ENCODE results near the gene MYLIP. TPM values are rescaled to one million over a fixed set of nuclear protein-coding genes. Genes with fewer than 3 reads are reported as not detected.

The MYLIP gene
- 5.1 TPM for polyA plus RNA-seq (2012; ENCODE audit: insufficient read depth, insufficient read length)

DNA sequence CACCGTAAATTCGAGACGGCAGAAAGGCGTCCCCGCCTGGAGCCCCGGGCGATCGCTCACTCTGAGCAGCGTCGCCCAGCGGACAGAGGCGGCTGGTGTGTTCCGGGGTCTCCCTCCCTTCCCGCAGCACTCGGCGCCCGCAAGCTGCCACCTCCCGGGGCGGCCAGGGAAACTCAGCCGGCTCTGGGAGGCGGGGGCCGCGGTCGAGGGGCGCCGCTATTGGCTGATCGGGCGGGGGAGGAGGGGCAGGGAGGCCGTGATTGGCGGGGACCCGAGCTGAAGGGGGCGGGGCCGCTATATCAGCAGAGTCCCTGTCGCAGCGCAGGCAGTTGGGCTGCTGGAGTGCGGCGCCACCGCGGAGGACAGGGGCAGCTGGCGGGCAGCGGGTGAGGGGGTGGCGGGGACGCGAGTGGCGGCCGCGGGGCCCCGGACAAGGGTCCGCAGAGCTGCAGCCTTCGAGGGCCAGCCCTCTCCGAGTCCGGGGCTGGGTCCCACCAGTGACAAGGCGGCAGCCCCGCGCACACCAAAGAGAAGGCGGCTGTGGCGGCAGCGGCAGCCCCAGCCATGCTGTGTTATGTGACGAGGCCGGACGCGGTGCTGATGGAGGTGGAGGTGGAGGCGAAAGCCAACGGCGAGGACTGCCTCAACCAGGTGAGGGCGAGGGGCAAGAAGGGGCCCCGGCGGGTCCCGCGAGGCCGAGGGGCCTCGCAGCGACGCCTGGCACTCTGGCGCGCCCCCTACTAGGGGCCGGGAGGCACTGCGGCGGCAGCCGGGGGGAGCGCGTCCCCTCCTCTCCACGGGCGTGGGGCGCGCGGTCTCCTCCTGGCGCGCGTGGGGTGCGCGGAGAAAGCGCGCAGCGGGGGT, at the start of gene MYLIP:
Gene MYLIP, plus strand, starts transcription at position 328 of the 864 bp plus-strand sequence. Its CDS starts 237 bp downstream, at position 565.
- peak; percentile 80 for DNase-seq (ENCODE audit: low read depth, low spot score)
- H3K4me3 ChIP-seq (ENCODE audit: low read length): peak within 1 kb of the TSS; percentile 58

DNA sequence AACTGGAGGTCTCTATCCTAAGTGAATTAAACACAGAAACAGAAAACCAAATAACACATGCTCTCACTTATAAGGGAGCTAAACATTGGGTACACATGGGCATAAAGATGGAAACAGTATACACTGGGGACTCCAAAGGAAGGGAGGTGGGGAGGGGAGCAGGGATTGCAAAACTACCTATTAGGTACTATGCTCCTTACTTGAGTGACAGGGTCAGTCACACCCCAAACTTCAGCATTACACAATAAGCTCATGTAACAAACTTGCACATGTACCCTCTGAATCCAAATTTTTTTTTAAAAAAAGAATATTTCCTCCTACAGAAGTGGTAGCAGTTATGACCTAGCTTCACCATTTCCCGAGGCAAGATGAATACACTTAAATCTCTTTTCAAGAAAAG, 49.5 kb upstream of the MYLIP start:
- DNase-seq (ENCODE audit: low read depth, low spot score): no peak
- no peak overlapping the region for H3K4me3 ChIP-seq (ENCODE audit: low read length)

GRCh38 chr6:16080204-16080603, 48.7 kb upstream of the MYLIP start:
- no peak for DNase-seq (ENCODE audit: low read depth, low spot score)
- no peak overlapping the region for H3K4me3 ChIP-seq (ENCODE audit: low read length)

DNA sequence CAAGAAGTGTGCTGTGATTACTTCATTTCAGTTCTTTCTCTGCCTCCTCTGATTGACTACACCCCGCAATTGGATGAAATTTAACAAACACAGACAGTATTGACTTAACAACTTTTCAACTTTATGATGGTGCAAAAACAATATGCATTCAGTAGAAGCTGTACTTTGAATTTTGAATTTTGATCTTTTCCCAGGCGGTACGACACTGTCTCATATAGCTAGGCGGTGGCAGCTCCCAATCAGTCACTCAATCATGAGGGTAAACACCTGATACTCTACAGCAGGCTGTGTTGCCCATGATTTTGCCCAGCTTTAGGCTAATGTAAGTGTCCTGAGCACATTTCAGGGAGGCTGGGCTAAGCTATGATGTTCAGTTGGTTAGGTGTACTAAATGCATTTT, 47.6 kb upstream of the MYLIP start:
- DNase-seq (ENCODE audit: low read depth, low spot score): no peak
- no peak overlapping the region for H3K4me3 ChIP-seq (ENCODE audit: low read length)

- no peak for DNase-seq (ENCODE audit: low read depth, low spot score)
- no peak overlapping the region for H3K4me3 ChIP-seq (ENCODE audit: low read length)
Measured at GRCh38 chr6:16082361-16082760, 46.5 kb upstream of the MYLIP start.

GRCh38 chr6:16086965-16087364, 41.9 kb upstream of the MYLIP start:
- H3K4me3 ChIP-seq (ENCODE audit: low read length): no peak overlapping the region
- no peak for DNase-seq (ENCODE audit: low read depth, low spot score)

DNA sequence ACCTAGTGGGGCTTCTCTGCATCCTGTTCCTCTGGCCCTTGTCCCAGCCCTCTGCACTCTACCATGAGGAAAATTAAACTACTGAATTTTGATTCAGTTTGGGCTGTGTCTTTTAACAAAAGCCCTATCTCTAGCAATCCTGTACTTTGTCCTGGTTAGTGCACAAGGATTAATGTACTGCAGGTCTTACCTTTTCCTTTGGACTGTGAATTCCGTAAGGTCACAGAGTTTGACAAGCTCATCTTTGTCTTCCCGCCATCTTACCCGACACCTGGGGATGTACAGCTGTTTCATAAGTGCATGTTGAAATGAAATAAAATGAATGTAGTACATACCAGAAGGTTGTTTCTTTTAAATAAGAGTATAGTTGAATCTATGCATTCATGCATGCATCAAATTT, 41.5 kb upstream of the MYLIP start:
- DNase-seq (ENCODE audit: low read depth, low spot score): no peak
- H3K4me3 ChIP-seq (ENCODE audit: low read length): no peak overlapping the region

DNA sequence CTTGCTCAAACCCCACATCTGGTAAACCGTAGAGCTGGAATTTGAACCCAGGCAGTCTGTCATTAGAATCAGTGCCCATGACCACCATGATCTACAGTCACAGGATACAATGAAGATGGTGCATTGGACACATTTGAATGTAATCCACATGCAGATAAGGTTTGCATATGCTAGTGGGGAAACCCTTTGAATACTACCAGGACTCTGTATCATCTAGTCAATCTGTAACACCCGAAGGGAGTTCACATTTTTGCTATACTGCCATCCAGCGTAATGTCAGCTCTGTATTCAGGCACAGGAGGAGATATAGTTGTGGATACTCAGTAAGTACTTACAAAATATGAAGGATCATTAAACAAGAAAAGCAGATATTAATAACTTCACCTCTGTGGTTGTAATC, 40.5 kb upstream of the MYLIP start:
- no peak for DNase-seq (ENCODE audit: low read depth, low spot score)
- H3K4me3 ChIP-seq (ENCODE audit: low read length): no peak overlapping the region

GRCh38 chr6:16089232-16090062, 39.4 kb upstream of the MYLIP start:
- no peak overlapping the region for H3K4me3 ChIP-seq (ENCODE audit: low read length)
- DNase-seq (ENCODE audit: low read depth, low spot score): no peak

- DNase-seq (ENCODE audit: low read depth, low spot score): no peak
Measured at GRCh38 chr6:16090452-16090851, 38.4 kb upstream of the MYLIP start.

DNA sequence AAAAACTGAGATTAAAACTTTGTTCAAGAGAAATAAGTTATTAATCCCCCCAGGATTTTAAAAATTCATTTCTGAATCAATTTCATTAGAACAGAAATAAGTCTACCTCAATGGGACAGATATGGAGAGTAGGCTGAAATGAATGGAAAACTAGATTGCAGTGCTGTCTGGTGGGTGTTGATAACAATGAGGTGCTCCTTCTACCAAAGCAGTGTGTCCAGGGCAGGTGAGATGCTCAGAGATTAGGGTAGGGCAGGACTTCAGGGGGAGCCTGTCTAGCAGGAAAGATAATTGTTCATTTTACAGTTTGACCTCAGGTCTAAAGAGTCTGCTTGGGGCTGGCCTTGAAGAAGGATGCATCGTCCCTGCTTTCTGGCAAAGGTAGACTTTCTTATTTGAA, 38.0 kb upstream of the MYLIP start:
- no peak overlapping the region for H3K4me3 ChIP-seq (ENCODE audit: low read length)
- DNase-seq (ENCODE audit: low read depth, low spot score): no peak

More at GRCh38 chr6:16090452-16090851, 38.4 kb upstream of the MYLIP start:
- no peak overlapping the region for H3K4me3 ChIP-seq (ENCODE audit: low read length)

DNA sequence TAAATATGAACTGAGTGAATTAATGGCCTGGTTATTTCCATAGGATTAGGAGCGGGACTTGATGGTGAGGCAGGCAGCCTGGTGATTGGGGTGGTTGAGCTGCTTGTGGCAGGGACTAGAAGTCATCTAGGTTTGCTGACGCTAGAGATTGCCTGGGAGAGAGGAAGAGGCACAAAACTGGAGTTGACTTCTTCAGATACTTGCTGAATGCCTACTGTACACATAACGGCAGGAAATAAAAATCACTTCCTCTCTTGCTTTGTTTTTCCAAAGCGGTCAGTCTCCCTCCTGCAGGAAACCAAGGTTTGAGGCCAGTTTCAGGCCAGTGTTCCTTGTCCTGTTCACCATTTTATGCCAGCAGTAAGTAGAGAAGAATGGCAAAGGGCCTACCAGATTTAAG, 36.7 kb upstream of the MYLIP start:
- DNase-seq (ENCODE audit: low read depth, low spot score): no peak
- H3K4me3 ChIP-seq (ENCODE audit: low read length): no peak overlapping the region

DNA sequence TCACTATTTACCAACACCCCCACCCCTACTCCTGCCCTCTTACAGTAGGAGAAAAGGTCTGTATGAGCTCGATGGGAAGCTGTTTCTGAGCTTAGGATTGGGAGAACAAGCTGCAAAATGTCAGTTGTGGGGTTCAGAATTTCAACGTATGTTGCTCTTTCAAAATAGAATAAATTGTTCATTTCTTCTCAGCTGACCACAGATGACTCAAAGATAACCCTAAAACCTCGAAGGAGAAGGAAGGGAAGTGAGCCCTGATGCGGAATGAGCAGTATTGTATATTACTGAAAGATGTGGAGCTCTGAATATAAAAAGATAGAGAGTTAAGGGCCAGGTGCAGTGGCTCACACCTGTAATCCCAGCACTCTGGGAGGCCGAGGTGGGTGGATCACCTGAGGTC, 35.9 kb upstream of the MYLIP start:
- DNase-seq (ENCODE audit: low read depth, low spot score): no peak
- no peak overlapping the region for H3K4me3 ChIP-seq (ENCODE audit: low read length)

- no peak overlapping the region for H3K4me3 ChIP-seq (ENCODE audit: low read length)
- peak; percentile 5 for DNase-seq (ENCODE audit: low read depth, low spot score)
Measured at GRCh38 chr6:16095180-16095579, 33.7 kb upstream of the MYLIP start.

DNA sequence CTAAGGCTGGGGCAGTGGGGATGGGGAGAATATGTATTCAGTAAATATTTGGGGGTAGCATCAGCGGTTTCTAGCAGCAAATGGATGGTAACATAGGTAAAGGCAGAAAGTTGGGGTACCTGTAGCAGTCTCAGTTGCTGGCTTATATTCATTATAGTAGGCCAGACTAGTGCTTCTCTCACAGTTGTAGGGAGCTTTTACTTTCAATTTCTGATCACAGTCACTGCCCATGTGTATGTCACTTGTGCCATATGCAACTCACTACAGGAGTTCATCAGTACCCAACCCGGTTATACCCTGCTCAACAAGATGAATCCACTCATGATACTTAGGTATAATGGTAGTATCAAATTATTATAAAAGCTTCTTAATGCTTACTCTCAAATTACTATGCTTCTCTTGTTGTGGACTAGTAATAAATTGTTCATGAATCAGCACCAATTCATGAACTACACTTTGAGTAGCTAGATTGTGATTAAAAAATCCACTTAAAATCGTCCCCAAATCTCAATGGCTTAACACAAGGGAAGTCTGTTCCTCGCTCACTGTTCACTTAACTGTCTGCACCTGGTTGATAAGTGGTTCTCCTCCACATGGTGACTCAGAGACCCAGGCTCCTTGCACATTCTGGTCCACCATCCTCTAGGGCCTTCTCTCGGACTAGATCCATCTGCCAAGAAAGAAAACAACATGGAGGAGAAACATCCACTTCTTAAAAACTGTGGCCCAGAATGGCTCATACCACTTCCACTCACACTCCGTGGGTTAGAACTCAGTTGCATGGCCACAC, 31.3 kb upstream of the MYLIP start:
- H3K4me3 ChIP-seq (ENCODE audit: low read length): no peak overlapping the region
- no peak for DNase-seq (ENCODE audit: low read depth, low spot score)

DNA sequence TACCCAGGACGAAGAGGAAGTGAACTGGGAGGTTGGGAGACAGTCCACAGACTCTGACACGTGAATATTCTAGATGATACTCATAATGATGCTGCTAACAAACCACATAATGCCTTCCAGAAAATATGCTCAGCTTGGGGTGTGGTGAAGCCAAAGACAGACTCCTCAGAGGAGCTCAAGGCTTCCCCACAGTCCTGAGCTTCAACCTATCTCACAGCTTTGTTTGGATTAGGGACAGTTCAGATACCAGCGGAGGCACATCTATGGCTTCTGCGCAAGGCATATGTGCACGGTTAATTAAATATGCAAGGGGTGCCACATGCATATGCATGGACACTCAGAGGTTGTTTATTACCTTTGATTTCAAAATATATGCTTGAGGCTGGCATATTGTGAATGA, 30.7 kb upstream of the MYLIP start:
- no peak for DNase-seq (ENCODE audit: low read depth, low spot score)

GRCh38 chr6:16102208-16102607, 26.7 kb upstream of the MYLIP start:
- no peak for DNase-seq (ENCODE audit: low read depth, low spot score)
- no peak overlapping the region for H3K4me3 ChIP-seq (ENCODE audit: low read length)

More for the DNA sequence above, 30.7 kb upstream of the MYLIP start:
- no peak overlapping the region for H3K4me3 ChIP-seq (ENCODE audit: low read length)

GRCh38 chr6:16103722-16104121, 25.2 kb upstream of the MYLIP start:
- no peak for DNase-seq (ENCODE audit: low read depth, low spot score)
- H3K4me3 ChIP-seq (ENCODE audit: low read length): no peak overlapping the region

DNA sequence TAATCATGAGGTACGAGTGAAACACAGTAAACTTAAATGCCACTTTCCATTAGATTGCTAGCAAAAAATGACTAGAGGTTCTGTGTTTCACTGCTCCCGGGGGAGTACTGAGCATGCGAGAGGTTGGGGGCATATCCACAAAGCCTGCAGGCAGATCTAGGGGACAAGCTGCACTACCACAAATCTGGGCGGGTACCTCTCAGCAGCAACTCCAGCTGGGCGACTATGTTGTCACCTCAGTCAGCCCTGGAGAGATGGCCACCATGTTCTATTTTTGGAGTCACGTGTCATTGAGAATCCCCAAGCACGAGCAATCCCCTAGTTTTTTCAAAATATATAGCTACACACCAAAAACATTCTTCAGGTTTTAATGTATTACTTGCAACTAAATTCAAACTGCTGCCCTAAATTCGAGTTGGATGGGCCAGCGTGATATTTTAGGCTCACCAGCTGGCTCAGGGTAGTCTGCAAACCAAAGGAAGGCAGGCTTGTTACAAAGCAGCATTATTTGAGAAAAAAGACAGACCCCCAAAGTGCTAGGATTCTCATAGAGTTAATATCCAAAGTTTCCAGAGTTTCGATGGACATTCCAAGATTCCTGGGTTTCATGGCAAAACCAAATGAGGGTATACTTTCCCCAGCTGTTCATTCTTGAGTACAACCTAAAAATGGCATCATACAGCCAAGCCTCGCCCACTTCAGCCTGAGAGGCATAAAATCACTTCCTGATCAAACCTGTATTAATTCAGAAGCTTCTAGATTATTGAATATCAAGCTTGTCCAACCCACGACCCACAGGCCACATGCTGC, 24.1 kb upstream of the MYLIP start:
- H3K4me3 ChIP-seq (ENCODE audit: low read length): no peak overlapping the region
- DNase-seq (ENCODE audit: low read depth, low spot score): no peak
